ENCODE results near the gene TSGA10IP.

The TSGA10IP gene

DNA sequence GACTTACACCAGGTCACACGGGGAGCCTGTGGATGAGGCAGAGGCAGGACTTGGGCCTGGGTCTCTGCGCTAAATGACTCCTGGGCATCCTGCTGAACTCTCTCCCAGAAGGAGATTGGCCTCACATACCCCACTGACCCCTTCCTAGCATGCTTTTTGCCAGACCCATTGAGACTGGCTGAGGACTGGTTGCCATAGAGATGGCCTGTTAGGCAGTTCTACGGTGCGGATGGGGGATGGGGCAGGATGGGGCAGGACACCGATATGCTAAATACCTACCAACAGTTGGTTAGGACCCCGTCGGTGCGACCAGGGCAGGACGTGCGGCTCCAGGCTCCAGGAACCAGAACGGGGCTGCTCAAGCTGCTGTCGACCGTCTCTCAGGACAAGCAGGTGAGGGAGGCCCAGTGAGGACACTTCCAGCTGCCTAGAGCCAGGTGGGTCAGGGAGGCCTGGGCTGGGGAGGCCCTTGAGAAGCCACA is at the start of gene TSGA10IP:
Gene TSGA10IP, plus strand, starts transcription at position 51 of the 482 bp plus-strand sequence. Its CDS starts 196 bp downstream, at position 247.
- in situ Hi-C loops (cut with MboI; ENCODE audit: low sequenced_read_pairs): no loop called here

GRCh38 chr11:65895482-65895981 is 49.7 kb upstream of the TSGA10IP start:
- in situ Hi-C loops (cut with MboI; ENCODE audit: low sequenced_read_pairs): no loop called here

DNA sequence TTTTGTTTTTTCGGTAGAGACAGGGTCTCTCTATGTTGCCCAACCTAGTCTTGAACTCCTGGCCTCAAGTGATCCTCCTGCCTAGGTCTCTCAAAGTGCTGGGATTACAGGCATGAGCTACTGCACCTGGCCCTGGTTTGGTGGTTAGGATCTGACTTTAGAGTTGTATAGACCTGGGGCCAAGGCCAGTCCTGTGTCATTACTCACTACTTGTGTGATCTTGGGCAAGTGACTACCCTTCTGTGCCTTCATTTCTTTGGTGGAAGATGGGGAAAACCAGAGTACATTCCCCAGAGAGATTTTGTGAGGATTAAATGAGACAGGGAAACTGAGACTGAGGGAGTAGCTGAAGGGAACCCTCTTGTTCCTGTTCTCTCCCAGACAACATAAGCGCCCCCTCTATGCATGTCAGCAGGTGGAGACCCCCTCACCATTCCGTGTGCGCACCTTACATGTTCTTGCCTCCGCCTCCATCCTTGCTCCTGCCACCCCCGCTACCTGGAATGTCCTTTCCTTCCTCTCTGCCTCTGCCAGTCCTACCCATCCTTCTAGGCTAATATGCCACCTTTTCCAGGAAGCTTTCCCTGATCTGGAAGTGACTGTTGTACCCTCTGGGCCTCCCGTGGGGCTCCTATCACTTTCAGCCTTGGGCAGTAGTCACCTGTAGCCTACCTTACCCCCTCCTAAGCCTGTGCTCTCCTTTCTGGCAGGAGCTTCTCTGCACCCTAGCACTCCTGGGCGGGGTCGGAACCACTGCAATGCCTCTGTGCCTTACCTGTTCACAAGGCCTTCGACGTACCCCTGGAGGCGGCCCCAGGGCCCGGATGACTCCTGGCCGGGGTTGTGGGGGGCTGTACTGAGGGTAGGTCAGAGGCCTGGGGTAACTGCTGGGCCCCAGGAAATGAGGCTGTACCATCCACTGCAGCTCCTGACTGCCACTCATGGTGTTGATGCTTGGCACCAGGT is 49.0 kb upstream of the TSGA10IP start:
- in situ Hi-C loops (cut with MboI; ENCODE audit: low sequenced_read_pairs): no loop called here

DNA sequence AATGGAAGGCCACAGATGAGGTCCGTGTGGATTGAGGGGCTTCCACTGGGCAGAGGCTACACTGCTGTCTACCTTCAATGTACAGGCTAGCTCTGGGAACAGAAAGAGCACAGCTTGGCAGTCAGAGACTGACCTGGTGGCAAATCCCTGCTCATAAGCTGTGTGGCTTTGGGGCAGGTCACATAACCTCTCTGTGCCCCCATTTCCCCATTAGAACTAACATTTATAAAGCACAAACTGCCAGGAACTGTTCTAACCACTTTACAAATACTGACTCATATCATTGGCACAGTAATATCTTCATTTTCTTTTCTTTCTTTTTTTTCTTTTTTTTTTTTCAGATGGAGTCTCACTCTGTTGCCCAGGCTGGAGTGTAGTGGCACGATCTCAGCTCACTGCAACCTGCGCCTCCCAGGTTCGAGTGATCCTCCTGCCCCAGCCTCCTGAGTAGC is 48.2 kb upstream of the TSGA10IP start:
- in situ Hi-C loops (cut with MboI; ENCODE audit: low sequenced_read_pairs): no loop called here

GRCh38 chr11:65898656-65899355 is 46.5 kb upstream of the TSGA10IP start:
- in situ Hi-C loops (cut with MboI; ENCODE audit: low sequenced_read_pairs): no loop called here

- in situ Hi-C loops (cut with MboI; ENCODE audit: low sequenced_read_pairs): no loop called here
These were observed 45.7 kb upstream of the TSGA10IP start for GRCh38 chr11:65899356-65900124.

DNA sequence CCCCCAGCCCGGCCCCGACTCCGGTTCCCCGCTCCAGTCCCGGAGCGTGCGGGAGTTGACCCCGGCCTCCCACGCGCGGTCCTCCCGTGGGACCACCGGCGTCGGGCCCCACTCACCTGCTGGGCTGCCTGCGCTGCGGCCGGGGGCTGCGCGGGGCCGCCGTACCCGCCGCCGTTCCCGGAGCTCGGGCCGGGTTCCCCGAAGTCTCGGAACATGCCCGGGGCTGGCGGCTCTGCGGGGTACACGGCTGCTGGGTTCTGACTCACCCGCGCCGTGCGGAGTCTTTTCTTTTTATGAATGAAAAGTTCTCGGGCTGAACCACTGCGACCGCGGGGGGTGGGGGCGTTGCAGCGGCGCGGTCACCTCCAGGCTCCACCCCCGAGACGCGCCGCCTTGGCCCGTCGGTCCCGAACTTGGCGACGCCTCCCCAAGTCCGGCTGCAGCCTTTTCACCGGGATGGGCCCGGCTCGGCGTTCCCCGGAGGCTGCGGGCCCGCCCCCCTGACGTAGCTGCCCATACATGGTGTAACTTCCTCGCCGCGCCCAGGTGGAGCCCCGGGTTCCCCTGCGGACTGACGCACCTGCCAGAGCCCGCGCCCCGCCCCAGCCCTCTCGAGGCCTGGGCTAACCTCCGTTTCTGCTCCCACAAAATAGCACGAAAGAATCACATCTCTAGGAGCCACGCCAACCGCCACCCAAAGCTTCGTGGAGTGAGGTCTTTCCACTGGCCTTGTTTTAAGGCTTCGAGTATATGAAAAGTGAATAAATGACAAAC is 45.0 kb upstream of the TSGA10IP start, which contains the start of gene FOSL1:
Gene FOSL1, minus strand, starts transcription at position 264 of the 774 bp plus-strand sequence. Its CDS starts 49 bp downstream, at position 215.
- in situ Hi-C loops (cut with MboI; ENCODE audit: low sequenced_read_pairs): no loop called here

DNA sequence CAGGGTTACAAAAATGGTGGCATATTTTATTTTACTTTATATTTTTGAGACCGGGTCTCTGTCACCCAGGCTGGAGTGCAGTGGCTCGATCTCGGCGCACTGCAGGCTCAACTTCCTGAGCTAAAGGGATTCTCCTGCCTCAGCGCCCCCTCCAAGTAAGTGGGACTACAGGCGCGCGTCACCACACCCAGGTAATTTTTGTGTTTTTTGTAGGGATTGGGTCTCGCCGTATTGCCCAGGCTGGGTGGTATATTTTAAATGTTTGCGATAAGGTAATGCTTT is 44.4 kb upstream of the TSGA10IP start:
- in situ Hi-C loops (cut with MboI; ENCODE audit: low sequenced_read_pairs): no loop called here

DNA sequence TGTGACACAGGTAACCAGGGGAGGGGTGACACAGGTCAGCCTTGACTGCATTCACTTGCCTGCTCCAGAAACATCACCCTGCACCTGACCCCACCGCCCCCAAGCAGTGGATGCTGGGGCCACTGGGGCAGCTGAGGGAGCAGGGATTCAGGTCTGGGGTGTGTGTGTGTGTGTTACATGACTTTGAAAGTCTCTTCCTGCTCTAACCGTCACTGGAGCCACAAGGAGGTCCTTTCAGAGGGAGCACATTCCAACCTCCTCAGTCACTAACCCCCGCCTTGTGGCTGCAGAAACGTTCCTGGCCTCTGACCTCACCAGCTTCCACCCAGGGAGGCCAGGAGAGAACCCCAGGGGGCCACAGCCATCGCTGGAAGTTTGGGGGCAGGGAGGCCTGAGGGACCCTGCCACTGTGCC is 42.2 kb upstream of the TSGA10IP start:
- in situ Hi-C loops (cut with MboI; ENCODE audit: low sequenced_read_pairs): no loop called here

DNA sequence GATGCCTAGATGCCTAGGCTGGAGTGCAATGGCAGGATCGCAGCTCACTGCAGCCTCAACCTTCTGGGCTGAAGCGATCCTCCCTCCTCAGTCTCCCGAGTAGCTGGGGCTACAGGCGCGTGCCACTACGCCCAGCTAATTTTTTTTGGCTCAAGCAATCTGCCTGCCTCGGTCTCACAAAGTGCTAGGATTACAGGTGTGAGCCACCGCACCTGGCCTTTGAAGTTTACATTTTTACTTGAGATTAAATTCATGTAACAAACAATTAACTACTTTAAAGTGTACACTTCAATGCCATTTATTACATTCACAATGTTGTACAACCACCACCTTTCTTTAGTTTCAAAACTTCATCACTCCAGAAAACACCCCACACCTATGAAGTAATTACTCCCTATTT is 41.6 kb upstream of the TSGA10IP start:
- in situ Hi-C loops (cut with MboI; ENCODE audit: low sequenced_read_pairs): no loop called here

DNA sequence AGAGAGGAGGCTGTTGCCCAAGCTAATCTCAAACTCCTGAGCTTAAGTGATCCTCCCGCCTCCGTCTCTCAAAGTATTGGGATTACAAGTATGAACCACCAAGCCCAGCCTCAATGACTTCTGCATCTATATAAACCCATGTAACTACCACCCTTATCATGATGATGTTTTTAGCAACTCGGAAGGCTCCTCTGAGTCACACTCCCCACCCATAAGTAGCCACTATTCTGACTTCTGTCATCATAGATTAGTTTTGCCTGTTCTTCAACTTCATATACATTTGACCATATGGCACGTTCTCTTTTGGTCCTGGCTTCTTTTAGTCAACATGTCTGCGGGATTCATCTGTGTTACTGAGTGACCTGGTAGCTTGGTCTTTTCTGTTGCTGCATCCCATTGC is 38.7 kb upstream of the TSGA10IP start:
- in situ Hi-C loops (cut with MboI; ENCODE audit: low sequenced_read_pairs): no loop called here

- in situ Hi-C loops (cut with MboI; ENCODE audit: low sequenced_read_pairs): no loop called here
These were observed 37.4 kb upstream of the TSGA10IP start for GRCh38 chr11:65907878-65908277.

- in situ Hi-C loops (cut with MboI; ENCODE audit: low sequenced_read_pairs): no loop called here
These were observed 33.4 kb upstream of the TSGA10IP start for GRCh38 chr11:65911682-65912568.

GRCh38 chr11:65912845-65913244 is 32.4 kb upstream of the TSGA10IP start:
- in situ Hi-C loops (cut with MboI; ENCODE audit: low sequenced_read_pairs): no loop called here

DNA sequence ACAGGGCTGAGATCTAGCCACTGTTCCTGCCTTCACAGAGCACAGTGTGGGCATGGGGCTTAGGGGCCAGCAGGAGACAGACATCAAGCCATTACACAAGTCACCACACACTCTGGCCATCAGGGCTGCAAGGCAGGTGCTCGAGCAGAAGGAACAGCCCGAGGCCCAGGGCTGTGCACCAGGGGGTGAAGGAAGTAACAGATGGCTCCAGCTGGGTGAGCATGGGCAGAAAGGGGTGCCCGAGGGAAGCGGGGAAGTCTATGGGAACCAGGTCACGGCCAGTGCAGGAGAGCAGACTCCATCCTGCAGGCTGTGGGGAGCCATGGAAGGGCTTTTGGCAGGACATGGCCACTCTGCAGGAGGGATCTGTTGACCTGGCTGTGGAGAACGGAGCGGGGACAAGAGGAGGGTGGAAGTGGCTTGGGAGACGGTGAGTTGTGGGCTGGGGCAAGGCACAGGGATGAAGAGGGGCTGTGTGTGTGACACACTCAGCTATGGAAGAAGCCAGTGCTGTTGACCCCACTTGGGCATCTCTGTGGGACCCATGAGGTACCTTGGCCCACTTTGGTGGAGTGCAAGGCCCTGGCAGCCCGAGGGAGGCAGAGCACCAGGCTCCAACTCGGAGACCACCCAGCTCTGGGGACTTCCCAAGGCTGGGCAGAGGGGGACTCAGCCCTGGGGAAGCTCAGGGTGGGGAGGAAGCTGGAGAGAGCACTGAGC is 30.0 kb upstream of the TSGA10IP start:
- in situ Hi-C loops (cut with MboI; ENCODE audit: low sequenced_read_pairs): no loop called here

DNA sequence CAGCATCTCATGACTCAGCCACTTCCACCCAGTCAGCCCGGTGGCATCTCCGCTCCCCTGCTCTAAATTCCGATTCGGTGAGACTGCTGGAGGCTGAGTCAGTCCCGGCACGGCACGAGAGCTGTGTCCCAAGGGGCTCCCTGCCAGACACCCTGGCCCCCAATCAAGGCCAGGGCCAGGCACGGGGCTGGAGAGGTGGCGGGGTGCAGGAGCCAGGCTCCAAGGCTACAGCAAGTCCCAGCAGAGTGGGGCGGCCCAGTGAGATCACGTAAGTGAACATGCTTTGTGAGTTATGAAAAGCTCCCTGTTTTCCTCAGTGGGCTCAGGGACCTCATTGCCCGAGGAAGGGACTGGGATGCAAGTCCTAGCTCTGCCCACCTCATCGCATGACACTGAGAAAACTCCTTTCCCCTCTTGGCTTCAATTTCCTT is 29.4 kb upstream of the TSGA10IP start:
- in situ Hi-C loops (cut with MboI; ENCODE audit: low sequenced_read_pairs): no loop called here

DNA sequence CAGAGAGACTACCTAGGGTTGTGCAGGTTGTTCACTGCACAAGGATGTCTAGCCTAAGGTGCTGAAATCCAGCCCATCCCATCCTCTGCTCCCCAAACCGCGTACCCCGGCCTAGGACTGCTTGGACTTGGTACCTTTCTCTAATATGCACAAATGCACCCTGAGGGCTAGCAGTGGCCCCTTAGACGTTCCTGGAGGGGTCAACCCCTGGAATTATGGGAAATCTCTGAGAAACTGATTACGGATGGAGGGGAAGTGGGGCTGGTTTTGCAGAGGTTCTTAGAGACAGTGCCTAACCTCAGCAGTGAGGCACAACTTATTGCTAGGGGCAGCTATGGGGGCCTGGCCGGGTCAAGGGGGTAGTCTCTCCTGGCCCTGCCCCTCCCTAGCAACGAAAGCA is 28.9 kb upstream of the TSGA10IP start:
- in situ Hi-C loops (cut with MboI; ENCODE audit: low sequenced_read_pairs): no loop called here

DNA sequence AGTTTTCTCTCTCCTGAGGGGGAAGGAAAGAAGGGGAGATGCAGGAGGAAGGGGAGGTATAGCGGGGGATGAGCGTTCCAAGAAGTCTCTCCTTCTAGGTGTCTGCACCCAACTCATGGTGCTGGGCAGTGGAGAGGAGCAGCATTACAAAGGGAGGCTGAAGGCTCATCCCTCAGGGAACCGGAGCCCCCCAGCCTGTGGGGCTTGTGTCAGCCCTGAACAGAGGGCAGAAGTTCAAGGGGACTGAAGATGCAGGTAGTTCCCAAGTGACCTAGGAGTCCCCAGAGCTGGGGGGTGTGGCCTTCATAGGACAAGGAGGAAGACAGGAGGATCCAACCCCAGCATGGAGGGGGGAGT is 28.2 kb upstream of the TSGA10IP start:
- in situ Hi-C loops (cut with MboI; ENCODE audit: low sequenced_read_pairs): no loop called here
